B cell (primary cell): ENCODE results near the gene SELENOI.

Experiments used
- CTCF ChIP-seq: fragments of 200-600 bp; IDR thresholded peaks from one replicate; pipeline ENCODE4 v1.8.0; 2022; ENCODE audit warnings: antibody characterized with exemption, mild to moderate bottlenecking
- EZH2 ChIP-seq: IDR thresholded peaks from 2 replicates; pipeline ENCODE4 v1.6.1; 2012; ENCODE audit warnings: borderline replicate concordance, low read depth, mild to moderate bottlenecking, moderate library complexity, low read length; ENCODE audit not compliant: insufficient read depth, poor library complexity, severe bottlenecking

GRCh38 chr2:26442707-26443106 lies 96.8 kb downstream of the SELENOI start:
- TF ChIP-seq CTCF (no peak), EZH2 (no peak)
